Measurements from ENCODE around the gene PTPRM.

The PTPRM gene

DNA sequence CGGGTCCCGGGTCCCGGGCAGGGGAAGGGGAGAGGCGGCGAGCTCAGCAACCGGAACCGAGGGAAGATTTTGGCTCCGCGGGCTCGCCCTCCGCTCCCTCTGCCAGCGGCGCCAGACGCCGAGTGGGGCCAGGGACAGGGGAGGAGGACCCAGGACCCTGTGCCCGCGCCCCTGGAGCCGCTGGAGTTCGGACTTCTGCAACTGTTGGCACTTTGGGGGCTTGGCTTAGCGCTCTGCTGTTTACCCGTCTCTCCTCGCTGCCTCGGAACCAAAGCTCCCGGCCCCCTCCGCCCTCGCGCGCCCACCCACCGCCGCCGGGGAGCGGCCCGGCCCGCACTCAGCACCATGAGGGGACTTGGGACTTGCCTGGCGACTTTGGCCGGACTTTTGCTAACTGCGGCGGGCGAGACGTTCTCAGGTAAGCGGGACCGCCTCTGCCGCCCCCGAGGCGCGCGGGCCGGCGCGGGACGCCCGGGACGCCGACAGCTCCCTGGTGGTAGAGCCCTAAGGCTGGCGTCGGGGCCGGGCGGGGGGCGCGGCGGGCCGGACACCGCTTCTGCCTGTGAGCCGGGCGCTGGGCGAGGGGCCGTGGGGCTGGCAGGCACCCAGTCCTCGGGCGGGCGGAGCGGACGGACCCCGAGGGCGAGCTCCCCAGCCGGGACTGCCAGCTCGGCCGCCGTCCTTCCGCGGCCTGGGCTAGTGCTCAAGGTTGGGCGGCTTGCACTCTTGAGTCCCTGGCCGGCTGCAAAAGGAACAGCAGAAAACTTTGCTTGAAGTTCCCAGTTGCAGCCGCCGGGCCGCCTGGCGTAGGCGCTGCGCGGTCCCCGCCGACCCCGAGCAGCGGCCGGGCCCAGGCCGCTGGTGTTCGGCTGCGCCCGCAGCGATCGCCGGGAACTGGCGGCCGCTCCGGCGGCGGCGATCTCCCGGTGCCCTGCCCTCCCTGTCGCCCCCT is 634 bp downstream of the PTPRM start:
- DNase-seq: peak; percentile 78

DNA sequence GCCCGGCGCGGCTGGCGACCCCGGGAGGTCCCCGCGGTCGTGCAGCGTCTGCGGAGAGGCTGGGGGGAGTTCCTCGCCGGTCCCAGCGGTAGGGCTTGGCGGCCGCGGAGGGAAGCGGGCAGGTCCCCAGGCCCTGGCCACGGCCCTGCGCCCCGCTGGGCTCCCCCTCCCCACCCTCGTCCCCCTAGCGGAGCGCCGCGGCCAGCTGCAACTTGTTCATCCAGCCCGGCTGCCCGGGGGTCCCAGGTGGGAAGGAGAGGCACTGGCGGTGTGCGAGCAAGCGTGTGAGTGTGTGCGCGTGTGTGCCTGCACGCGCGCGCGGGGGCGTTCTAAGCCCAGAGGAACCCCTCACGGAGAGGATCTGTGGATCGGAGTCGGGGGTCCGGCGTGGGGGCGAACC is 1.3 kb downstream of the PTPRM start:
- DNase-seq: peak; percentile 72

DNA sequence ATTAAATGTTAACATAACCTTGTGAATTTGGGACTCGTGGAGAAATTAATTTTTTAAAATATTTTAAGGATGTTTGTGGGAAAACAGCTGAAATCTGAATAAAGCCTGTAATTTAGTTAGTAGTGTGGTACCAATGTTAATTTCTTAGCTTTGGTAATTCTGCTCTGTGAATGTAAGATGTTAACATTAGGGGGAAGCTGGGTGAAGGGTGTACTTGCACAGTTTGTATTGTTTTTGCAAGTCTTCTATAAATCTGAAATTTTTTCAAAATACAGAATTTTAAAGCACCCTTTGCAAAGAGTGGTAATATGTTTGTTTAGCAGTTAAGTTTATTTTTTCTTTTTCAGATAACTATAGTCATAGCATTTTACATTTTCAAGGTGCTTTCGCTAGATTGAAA is 4.5 kb downstream of the PTPRM start:
- DNase-seq: no peak

DNA sequence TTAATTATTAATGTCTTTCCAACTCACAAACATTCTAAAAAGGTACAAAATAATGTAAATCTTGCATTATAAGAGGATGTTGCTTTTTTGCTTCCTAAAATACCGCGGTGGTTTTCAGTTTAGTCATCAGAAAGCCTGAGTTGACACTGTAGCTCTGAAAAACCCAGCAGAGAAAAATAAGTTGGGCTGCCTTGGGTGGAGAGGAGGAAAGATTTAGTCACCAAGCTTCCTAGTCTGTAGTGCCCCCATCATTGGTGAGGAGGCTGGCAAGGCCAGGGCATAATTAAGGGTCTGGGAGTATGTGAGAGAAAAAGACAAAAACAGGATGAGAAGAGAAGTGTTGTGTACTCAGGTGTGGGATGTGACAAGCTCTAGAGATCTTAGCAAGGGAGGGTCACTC is 5.7 kb downstream of the PTPRM start:
- DNase-seq: no peak

DNA sequence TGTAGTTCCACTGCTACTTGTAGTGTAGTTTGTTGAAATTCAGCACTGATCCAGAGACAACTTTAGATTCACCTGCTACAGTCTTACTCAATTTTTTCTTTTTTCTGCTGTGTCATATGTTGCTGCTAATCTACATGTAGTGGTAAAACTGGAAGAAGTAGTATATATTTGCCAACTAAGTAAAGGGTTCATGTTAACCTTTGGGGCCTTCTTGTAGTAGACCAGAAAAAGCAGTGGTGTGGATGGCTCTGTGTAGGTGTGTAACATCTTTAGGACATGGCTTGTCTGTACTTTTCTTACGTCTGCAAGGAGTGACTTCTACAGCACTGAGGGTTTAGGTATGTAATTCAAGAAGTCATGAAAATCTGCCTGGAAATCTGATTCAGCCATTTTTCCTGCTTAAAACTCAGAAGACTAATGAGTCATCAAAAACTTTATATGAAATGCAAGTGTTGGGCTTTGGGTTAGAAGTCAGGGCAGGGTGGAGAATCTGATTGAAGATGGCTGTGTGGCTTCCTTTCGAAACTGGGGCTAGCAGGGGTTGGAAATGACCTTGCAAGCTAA is 8.4 kb downstream of the PTPRM start:
- DNase-seq: no peak

DNA sequence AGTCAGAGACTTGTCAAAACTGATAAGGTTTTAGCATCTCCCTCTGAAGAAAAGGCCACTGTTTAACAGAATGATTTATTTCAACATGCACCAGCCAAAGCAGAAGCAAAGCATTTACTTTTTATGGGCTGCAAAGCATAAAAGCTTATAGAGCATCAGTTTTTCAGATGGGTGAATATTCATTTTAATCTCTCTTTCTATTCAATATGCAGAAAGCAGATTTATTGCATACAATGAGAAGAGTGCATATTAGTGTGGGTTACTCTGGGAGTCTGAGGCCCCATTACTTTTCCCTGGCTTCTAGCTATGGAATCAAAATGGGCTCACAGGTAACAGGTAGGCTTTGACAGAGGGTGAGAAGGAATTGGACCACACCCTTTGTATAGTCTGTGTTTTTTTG is 9.0 kb downstream of the PTPRM start:
- no peak for DNase-seq

DNA sequence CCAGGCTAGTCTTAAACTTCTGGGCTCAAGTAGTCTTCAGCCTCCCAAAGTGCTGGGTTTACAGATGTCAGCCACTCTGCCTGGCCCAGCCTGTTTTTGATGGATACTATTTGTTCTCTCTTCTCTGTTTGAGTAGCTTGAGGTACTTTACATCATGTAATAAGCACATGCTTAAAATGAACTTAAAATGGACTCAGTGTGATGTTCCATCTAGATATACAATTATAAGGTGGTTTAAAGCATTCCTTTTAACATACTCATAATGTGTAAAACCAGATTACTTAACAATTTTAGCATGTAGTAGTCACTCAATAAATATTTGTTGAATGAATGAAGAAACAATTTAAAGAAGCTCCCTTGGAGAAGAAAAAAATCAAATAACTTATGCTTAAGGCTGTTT is 9.6 kb downstream of the PTPRM start:
- DNase-seq: no peak

DNA sequence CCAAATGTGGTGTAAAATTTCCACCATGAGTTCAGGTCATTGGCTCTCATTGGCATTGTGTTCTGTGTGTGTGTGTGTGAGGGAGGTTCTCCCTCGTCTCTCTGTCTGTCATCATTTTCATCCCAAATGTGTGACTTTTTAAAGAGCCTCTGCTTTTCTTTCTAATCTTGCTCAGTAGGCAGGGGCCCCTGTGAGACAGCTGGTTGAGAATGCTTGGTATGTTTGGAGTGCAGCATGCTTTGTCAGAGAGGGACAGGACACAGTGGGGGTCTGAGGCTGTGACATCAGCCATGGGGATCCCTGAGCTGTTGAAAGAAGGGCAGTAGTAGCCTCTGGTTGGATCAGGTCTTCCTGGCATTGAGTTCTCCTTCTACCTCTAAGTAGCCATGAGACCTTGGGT is 10.6 kb downstream of the PTPRM start:
- no peak for DNase-seq

DNA sequence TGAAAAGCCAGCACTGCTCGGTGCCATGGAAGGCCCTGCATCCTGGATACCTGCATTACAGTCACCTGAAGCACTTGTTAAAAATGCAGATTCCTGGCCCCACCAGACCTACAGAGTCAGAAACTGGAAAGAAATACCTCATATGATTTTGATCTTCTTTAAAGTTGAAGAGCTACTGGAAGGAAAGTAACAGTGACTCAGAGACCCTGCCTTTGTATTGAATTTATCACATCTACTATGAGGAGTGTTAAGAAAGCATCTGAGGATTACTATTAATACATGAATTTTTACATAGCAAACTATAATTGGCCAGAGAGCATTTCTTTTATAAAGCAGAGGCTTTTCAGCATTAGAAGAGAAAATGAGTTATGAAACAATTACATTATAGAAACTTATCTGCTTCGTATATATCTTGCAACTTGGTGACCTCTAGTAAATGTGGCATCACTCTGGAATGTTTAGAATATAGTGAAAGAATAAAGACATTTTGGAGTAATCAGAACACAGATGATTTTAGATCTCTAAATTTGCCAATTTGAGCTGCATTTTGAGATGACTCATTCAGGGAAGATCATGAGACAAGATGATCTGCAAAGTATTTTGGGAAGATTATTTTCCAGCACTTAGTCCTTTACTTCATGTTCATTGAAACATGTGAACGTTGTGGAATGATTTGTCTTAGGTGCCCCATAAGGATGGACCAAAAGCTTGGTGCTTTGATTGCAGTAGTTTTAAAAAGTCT is 12.2 kb downstream of the PTPRM start:
- DNase-seq: no peak

DNA sequence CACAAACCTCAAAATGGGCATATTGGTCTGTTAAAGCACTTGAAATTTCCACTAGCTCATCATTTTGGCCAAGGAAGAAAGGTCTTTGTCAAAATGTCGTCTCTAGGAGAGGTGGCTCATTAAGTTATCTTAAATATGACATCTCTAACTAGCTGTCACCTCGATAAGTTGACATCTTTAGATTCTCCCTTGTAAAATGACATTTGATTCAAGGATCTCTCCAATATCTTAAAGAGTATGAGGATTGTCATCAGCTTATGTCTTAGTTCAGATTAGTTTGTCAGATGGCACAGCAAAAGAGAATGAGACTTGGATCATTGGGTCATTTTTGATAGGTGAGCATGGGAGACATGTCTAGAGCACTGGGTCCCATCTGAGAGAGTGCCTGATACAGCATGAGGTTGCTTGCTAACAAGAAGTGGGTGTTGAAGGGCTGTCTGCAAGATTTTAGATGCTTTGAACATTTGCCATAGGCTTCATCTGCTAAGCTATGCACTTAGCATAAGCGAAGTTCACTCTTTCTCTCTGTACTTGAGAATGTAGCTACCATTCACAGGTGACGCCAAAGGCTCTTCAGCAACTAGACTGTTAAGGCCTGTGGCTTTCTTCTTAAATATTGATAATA is 12.9 kb downstream of the PTPRM start:
- no peak for DNase-seq

DNA sequence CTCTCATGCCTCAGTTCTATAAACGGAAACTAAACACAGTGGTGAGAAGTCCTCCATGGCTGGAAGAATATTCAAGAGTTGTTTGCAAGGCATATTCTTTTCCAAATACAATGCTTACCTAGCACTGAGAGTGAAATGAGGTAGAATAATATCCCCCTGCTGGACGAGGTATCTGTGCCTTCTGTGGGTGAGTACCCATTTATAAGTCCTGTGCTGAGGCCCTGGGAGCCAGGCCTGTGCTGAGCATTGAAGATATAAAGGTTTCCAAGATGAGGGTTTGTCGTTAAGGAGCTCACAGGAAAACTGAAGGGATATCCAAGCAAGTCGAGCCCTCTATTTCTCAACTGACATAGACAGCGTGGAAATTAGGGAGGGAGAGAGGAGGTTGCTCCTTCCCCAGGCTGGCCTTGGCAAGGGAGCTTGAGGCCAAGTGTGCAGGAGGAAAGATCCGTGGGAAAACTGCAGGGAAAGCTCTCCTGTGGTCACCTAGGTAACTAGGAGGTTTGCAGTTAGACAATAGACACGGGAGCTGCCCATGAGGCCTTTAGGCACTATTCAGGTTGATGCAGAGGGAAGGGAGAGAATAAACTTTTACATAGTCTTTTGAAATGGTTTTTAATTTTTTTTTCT is 17.6 kb downstream of the PTPRM start:
- DNase-seq: no peak

DNA sequence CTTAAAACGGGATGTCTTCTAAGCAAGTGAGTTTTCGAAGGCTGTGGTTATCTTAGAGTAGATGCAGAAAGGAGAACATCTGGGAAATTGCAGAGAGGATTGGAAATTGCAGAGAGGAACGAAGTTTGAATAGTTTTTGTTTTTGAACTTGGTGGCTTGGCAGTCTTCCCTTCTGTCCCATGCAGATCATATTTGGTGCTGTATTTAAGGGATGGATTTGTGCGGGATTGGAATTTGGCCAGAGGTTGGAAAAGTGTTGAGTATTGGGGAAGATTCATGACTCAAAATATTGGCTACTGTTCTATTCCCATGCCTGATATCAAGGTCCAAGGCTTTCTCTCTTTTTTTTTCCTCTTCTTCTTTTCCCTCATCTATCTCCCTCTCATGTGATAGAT is 18.2 kb downstream of the PTPRM start:
- DNase-seq: no peak

DNA sequence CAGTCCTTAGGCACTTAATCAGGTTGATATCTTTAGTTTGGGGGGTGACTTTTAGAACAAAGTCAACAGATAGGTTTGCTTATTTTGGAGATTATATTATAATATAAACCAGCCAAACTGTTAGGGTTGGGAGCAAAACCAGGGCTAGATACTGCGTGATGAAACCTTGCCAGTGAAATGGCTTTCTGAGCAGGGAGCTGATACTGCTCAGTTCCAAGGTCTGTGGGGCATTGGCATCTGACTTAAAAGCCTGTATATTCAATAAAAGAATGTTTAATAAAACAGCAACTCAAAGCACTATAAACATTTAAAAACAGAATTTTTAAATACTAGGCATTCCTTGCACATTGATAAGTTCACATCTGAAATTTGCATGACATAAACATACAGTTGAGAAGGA is 19.3 kb downstream of the PTPRM start:
- no peak for DNase-seq

DNA sequence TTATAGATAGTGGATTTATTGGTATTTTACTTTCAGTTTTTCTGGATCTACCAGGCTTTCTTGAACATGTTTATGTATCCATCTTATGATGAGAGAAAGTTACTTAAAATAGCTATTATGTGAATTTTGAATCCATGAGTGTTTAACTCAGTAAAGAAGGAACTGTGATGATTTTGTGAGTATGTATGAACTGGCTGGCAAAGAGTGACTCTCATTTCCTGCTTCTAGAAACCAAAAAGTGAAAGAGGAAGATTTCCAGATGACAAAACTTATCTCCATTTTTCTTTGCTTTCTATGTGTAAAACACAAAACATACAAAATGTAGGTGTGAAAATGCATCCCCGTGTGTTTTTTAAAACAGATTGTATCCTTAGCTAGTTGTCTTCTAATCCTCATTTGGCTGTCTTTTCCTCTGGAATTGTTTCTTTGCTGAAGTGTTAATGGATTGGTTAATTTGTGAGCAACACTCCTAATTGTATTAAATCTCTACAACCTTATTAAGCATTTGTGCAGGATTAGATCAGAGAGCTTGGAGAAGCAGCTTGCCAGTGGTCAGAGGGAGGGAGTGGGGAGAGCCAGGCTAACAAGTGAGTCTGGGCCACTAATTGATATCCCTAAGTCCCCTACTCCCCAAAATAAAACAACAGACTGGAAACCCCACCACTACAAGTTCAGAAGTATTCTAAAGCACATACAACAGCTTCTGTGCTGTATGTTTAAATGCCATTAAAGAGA is 23.9 kb downstream of the PTPRM start:
- DNase-seq: no peak

DNA sequence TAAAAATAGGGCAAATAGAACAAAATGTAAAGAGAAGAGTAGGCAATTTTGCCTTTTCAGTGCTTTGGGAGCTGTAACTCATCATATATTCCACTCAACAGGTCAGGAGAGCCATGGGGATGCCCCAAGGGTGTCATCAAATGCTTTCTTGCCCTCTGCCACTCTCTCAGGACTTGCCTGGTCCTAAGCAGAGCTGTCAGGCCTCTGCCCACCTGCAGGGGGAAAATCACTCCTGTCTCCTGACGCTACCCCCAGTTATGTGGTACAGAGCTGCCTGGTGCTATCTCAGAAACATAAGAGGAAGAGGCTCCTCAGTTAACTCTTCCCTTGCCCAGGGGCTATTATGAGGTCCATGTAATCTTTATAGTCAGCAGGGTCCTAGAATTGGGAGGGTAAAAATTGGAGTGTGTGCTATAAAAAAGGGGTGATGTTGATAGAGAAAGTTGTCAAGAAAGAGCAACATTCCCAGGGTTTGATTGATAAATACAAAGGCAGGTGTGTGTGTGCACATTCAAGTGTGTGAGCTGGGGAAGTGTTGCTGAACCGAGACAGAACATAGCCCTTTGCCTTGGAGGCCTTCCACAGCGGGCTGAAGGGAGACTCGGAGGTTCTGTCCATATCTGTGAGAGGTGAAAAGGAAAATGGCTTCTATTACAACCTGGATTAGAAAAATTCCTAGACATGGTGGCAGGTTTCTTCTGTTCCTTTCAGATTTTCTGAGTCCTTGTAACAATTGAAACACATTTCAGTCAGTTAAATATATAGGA is 25.4 kb downstream of the PTPRM start:
- peak; percentile 50 for DNase-seq

DNA sequence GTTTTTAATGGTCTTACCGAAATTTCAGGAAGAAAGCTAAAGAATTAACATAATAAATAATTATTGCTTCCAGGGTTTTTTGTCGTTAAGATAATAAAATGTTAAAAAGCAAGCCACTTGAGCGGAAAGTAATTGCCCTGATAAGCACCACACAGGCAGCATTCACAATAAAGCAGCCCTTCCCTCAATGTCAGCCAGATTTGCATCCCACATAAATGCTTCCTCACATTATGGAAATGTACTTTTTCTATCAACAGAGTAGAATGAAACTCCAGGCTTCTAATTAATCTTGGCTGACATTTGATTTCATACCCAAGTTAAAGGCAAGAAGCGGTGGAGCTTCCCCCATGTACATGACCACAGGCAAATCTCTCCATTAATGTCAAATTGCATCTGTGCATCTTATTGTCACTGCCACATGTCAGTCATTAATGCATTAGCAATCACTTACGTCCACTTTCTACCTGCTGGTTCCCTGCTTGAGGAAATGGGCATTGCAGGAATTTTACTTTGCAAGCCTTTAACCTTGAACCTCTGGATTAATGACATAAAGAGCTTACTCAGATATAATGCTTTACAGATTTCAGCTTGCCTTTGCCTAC is 26.2 kb downstream of the PTPRM start:
- peak; percentile 65 for DNase-seq

DNA sequence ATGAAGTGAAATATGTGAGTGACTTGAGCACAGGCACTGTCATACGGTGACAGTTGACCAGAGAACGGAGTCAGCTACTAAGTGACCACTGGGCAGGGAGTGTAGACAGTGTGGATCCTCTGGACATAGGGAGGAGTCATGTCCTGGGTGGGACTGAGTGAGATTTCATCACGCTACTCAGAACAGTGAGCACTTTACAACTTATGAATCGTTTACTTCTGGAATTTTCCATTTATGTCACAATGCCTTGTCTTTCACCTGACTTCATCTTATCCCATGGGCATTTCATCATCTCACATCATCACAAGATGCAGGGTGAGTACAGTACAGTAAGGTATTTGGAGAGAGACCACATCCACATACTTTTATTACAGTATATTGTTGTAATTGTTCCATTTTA is 29.0 kb downstream of the PTPRM start:
- no peak for DNase-seq

DNA sequence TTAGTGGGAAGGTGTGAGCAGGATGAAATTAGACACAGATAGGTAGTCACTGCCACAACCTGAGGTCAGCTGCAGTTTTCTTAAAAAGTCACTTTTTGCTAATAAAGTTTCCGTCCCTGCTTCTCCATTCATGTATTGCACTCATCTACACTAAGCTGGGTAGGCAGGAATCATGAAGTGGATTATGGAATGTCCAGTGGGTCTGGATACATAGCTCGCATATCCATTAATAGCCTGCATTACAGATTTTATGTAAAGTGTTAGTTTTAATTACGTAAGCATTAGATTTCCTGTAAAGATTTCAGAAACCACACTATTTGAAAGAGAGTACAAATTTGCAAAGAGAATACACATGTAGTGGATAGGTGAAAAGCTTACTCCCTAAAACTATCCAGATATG is 30.4 kb downstream of the PTPRM start:
- no peak for DNase-seq

DNA sequence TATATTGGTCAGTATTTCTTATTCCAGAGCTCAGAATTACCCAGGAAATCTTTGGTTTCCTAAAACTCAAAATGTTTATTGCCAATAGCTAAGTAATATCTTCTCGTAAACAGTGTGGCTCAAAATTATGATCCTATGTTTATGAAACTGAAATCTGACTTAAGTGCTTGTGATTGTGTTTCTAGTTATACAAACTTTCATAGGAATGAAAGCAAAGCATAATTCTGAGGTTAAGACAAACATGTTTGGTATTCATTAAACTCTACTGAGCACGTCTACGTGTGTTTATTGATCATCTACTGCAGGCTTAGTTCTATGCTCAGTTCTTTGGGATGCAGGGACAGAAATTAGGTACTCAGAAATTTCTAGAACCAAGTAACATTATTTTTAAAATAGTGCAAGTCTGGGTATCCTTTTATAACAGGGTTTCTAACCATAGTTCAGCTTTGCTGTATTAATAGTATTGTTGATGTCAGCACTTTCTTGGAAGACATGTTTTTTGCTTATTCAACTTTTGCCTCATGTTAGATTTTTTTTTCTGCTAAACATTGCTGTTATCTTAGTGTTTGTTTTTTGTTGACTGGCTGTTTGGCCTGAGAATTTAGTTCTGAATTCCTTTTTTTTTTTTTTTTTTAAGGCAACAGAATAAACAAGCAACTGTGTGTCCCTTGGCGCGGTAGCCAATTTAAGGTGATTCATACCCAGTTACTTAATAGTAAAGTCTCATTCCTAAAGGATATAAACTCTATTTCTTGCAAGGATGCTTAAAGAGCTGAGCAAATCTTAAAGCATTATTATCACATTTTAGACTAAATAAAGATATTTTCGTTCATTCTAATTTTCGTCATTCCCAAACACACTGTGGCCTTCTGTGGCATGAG is 31.3 kb downstream of the PTPRM start:
- DNase-seq: no peak

DNA sequence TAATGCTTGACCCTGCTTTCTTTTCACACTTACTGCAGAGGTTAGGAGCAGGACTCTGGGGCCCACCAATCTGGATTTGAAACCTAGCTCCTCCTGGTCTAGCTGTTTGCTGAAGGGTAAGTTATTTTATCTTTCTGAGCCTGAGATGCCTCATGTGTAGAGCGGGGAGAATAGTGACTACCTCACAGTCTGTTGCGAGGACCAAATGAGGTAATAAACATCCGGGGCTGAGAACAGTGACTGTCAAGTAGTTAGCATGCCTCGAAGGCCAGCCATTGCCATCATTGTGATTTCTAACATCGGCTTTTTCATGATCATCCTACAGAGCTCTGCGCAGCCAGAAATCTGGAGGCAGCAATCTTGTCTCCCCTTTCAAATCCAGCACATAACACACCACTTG is 32.9 kb downstream of the PTPRM start:
- DNase-seq: no peak

Data from retina (tissue), 1 donor.